ENCODE measurements around the gene TMEM170B. TPM values are rescaled to one million over a fixed set of nuclear protein-coding genes. Genes with fewer than 3 reads are reported as not detected.

TMEM170B gene
- total RNA-seq, 2 experiments from 2014 or later: 1.4 to 1.6 TPM

- H3K4me3 Mint-ChIP-seq: no peak overlapping the region
- H3K4me1 Mint-ChIP-seq: no peaks in the 10 kb centered on the region
- DNase-seq (no peak), ATAC-seq (ENCODE audit: low read depth) (no peak)
- no peaks in the 10 kb centered on the region for H3K9me3 Mint-ChIP-seq
- H3K36me3 Mint-ChIP-seq: no peaks in the 10 kb centered on the region
- peaks cover 9% of the 10 kb centered on the region for H3K27me3 Mint-ChIP-seq
- H3K27ac Mint-ChIP-seq: no peak overlapping the region
- POLR2A ChIA-PET: no interaction called here
Observed at GRCh38 chr6:11621119-11621518, 83.6 kb downstream of the TMEM170B start.

DNA sequence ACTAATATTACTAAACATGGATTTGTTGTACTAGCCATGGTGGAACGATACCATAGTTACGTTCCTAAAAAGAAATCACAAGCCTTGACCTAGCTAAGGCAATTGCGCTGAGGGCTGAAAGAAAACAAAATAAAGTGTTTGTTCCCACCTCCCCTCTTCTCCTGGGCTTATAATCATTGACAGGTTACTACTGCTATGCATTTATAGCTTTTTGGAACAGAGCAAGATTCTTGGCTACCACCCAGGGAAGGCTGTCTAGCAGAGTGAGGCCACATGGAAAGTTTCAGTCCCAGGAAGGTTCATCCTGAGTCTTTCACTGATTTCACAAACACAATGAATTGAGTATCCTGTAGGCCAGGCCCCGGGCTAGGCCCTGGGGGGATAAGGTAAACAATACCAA, 84.6 kb downstream of the TMEM170B start:
- Mint-ChIP-seq H3K27ac (no peak overlapping the region), H3K27me3 (peaks cover 9% of the 10 kb centered on the region), H3K36me3 (no peaks in the 10 kb centered on the region), H3K4me3 (no peak overlapping the region), H3K4me1 (no peaks in the 10 kb centered on the region), H3K9me3 (no peaks in the 10 kb centered on the region)
- POLR2A ChIA-PET: no interaction called here
- ATAC-seq (ENCODE audit: low read depth) (no peak), DNase-seq (no peak)

DNA sequence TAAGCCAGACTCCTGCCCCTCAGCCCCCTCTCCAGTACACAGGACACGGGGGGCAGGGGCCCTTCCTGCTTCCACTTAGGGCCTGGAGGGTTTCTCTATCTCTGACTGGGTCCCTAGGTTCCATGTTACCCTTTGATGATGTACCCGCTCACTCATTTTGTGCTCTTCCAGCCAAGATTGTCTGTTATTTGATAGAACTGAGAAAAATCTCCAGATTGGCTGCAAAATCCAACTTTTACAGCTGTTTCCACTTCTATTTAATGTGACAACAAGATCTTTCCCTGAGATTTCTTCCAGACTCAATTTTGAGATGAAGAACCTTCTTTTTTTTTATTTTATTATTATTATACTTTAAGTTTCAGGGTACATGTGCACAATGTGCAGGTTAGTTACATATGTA, 85.7 kb downstream of the TMEM170B start:
- Mint-ChIP-seq H3K27me3 (peaks cover 11% of the 10 kb centered on the region), H3K9me3 (no peaks in the 10 kb centered on the region), H3K4me1 (no peaks in the 10 kb centered on the region), H3K36me3 (no peaks in the 10 kb centered on the region), H3K27ac (no peak overlapping the region), H3K4me3 (no peak overlapping the region)
- no peak for ATAC-seq (ENCODE audit: low read depth)
- DNase-seq: no peak
- POLR2A ChIA-PET: no interaction called here

- ATAC-seq (ENCODE audit: low read depth) (no peak), DNase-seq (no peak)
- Mint-ChIP-seq H3K9me3 (no peaks in the 10 kb centered on the region), H3K36me3 (no peaks in the 10 kb centered on the region), H3K27me3 (peaks cover 10% of the 10 kb centered on the region), H3K4me1 (no peaks in the 10 kb centered on the region), H3K27ac (no peak overlapping the region), H3K4me3 (no peak overlapping the region)
- POLR2A ChIA-PET: no interaction called here
Observed at GRCh38 chr6:11625302-11625701, 87.8 kb downstream of the TMEM170B start.

GRCh38 chr6:11626356-11626755, 88.8 kb downstream of the TMEM170B start:
- no peaks in the 10 kb centered on the region for H3K9me3 Mint-ChIP-seq
- POLR2A ChIA-PET: no interaction called here
- DNase-seq (no peak), ATAC-seq (ENCODE audit: low read depth) (no peak)
- H3K4me3 Mint-ChIP-seq: no peak overlapping the region
- no peak overlapping the region for H3K27ac Mint-ChIP-seq
- H3K36me3 Mint-ChIP-seq: no peaks in the 10 kb centered on the region
- H3K4me1 Mint-ChIP-seq: no peaks in the 10 kb centered on the region
- peaks cover 6% of the 10 kb centered on the region for H3K27me3 Mint-ChIP-seq

GRCh38 chr6:11628562-11628961, 91.0 kb downstream of the TMEM170B start:
- Mint-ChIP-seq H3K9me3 (no peaks in the 10 kb centered on the region), H3K36me3 (no peaks in the 10 kb centered on the region), H3K27ac (no peak overlapping the region), H3K27me3 (peaks cover 6% of the 10 kb centered on the region), H3K4me1 (no peaks in the 10 kb centered on the region), H3K4me3 (no peak overlapping the region)
- ATAC-seq (ENCODE audit: low read depth) (no peak), DNase-seq (no peak)
- POLR2A ChIA-PET: no interaction called here

- Mint-ChIP-seq H3K36me3 (no peaks in the 10 kb centered on the region), H3K4me1 (no peaks in the 10 kb centered on the region), H3K9me3 (no peaks in the 10 kb centered on the region), H3K4me3 (no peak overlapping the region), H3K27ac (no peak overlapping the region), H3K27me3 (peaks cover 6% of the 10 kb centered on the region)
- no peak for DNase-seq
- POLR2A ChIA-PET: no interaction called here
- no peak for ATAC-seq (ENCODE audit: low read depth)
Observed at GRCh38 chr6:11631008-11631407, 93.5 kb downstream of the TMEM170B start.

- POLR2A ChIA-PET: no interaction called here
- no peak overlapping the region for H3K27ac Mint-ChIP-seq
- no peaks in the 10 kb centered on the region for H3K4me1 Mint-ChIP-seq
- H3K27me3 Mint-ChIP-seq: peaks cover 6% of the 10 kb centered on the region
- no peak overlapping the region for H3K4me3 Mint-ChIP-seq
- no peaks in the 10 kb centered on the region for H3K36me3 Mint-ChIP-seq
- no peak for ATAC-seq (ENCODE audit: low read depth)
- no peak for DNase-seq
- no peaks in the 10 kb centered on the region for H3K9me3 Mint-ChIP-seq
Observed at GRCh38 chr6:11631539-11631938, 94.0 kb downstream of the TMEM170B start.

DNA sequence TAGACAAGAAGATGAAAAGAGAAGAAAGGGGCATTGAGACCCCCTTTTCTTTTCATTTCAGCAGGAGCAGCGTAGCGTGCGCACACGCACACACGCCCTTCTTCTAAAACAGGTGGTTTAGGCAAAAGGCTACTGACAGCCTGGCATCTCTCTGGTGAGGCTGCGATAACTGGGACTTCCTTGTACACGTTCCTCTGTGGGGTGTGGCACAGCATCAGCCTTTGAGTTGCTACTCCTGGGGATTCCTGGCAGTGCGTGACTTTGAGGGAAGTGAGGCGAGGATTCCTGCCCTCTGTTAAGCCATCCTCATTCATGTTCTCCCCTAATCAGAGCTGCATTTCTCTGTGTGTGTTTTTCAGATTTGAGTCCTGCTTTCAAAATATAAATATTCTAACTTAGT, 94.7 kb downstream of the TMEM170B start:
- ATAC-seq (ENCODE audit: low read depth) (no peak), DNase-seq (no peak)
- Mint-ChIP-seq H3K36me3 (no peaks in the 10 kb centered on the region), H3K27ac (no peak overlapping the region), H3K4me3 (no peak overlapping the region), H3K4me1 (no peaks in the 10 kb centered on the region), H3K27me3 (peaks cover 6% of the 10 kb centered on the region), H3K9me3 (no peaks in the 10 kb centered on the region)
- POLR2A ChIA-PET: no interaction called here

DNA sequence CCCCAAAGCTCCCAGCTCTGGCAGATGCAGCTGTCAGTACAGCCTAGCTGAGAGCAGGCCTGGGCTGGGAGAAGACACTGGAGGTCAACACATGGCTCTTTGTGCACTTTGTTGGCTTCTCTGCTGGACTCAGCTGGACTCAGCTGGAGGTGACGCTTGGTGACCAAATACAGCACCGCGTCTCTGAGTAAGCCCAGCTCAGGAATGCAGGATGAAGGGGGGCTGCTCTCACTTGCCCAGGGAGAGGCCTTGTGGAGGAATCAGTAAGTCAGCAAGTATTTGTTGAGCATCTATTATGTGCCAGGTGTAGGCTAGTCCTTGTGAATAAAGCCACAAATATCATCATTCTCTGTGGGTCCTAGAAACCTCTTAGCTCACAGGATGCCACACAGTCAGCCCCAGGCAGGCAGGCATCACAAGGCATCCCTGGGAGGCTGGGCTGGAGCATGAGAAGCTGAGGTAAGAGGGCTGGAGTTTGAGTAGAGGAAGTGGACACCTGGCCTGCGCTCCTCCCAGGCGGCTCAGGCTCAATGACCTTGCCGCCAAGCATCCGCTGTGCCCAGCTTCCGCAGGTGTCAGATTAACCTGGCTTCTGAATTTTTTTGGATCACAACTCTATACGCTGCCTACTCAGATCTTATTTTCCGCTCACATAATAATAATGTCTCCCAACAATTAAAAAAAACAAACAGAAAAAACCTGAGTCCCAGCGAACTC, 95.4 kb downstream of the TMEM170B start:
- Mint-ChIP-seq H3K4me3 (no peak overlapping the region), H3K4me1 (no peaks in the 10 kb centered on the region), H3K36me3 (no peaks in the 10 kb centered on the region), H3K27ac (no peak overlapping the region), H3K27me3 (peaks cover 3% of the 10 kb centered on the region), H3K9me3 (no peaks in the 10 kb centered on the region)
- POLR2A ChIA-PET: no interaction called here
- ATAC-seq (ENCODE audit: low read depth): no peak
- DNase-seq: no peak

Other genes with a start within 250 kb of the TMEM170B start
- gene ADTRP, start 241.1 kb downstream of the TMEM170B start, total RNA-seq: 1 to 10 TPM; 1.9 to 2.3 TPM